ENCODE results near the gene ADAMTSL3.

Gene ADAMTSL3

DNA sequence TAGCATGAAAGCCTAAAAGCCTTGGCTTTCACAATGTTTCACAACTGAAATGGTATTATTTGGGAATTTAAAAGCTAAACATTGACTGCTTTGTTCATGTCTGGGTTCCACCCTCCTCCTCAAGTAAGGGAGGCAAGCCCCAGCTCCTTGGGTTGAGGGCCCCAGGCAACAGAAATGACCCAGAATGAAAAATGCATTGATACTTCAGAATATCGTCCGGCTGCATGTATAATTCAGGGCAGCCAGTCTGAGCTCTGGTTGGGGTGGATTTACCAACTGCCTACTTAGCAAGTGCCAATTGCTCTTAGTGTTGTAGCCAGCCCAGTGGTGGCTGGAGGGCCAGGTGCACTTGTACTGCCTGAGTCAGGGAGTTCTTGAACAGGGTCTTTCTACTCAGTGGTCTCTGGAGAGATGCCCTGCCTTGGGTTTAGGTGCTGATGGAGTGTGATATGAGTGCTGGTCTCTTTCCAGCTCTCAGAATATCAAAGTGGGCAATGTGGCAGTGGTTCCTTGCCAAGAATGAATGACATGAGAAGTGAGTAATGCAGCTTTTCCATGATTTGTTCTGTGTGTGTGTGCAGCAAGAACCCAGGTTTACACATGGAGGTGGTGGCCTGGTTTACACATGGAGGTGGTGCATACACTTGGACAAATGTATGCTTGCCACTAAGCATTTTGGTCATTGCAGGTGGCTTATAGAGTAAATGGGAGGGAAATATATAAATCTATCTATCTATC is 40.9 kb upstream of the ADAMTSL3 start:
- TF ChIP-seq, protein P1, sequence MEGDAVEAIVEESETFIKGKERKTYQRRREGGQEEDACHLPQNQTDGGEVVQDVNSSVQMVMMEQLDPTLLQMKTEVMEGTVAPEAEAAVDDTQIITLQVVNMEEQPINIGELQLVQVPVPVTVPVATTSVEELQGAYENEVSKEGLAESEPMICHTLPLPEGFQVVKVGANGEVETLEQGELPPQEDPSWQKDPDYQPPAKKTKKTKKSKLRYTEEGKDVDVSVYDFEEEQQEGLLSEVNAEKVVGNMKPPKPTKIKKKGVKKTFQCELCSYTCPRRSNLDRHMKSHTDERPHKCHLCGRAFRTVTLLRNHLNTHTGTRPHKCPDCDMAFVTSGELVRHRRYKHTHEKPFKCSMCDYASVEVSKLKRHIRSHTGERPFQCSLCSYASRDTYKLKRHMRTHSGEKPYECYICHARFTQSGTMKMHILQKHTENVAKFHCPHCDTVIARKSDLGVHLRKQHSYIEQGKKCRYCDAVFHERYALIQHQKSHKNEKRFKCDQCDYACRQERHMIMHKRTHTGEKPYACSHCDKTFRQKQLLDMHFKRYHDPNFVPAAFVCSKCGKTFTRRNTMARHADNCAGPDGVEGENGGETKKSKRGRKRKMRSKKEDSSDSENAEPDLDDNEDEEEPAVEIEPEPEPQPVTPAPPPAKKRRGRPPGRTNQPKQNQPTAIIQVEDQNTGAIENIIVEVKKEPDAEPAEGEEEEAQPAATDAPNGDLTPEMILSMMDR (conservative IDR thresholded peaks at IDR 0.05): no peak
- no peak overlapping the region for H3K27ac ChIP-seq

- TF ChIP-seq, protein P1 (conservative IDR thresholded peaks at IDR 0.05): no peak
- H3K27ac ChIP-seq: no peak overlapping the region
Observed at GRCh38 chr15:83613714-83614113, 40.2 kb upstream of the ADAMTSL3 start.

DNA sequence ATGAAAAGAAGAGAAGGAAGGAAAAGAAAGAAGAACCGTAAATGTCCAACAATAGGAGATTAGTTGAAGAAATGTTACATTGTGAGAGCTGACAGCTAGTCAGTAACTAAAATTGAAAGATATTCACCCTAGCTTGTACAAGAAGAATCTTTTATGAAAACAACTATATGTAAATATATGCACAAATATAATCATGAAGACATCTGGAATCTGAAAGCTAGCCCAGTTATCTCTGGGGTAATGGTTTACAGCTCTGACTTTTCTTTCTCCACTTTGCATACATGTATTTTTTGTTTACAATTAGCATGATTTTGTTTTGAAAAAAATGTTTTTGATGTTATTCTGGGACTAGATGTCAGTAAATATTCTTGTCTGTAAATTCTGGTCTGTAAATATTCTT is 37.1 kb upstream of the ADAMTSL3 start:
- H3K27ac ChIP-seq: no peak overlapping the region
- TF ChIP-seq, protein P1 (conservative IDR thresholded peaks at IDR 0.05): no peak

GRCh38 chr15:83626171-83626802 is 27.6 kb upstream of the ADAMTSL3 start:
- TF ChIP-seq, protein P1 (conservative IDR thresholded peaks at IDR 0.05): no peak
- no peak overlapping the region for H3K27ac ChIP-seq

DNA sequence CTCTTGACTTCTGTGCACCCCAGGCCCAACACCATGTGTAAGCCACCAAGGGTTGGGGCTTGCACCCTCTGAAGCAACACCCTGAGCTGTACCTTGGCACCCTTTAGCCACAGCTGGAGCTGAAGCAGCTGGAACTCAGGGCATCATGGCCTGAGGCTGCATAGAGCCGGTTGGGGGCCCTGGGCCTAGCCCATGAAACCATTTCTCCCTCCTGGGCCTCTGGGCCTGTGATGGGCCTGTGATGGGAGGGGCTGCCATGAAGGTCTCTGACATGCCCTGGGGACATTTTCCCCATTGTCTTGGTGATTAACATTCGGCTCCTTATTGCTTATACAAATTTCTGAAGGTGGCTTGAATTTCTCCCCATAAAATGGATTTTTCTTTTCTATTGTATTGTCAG is 22.4 kb upstream of the ADAMTSL3 start:
- TF ChIP-seq, protein P1 (conservative IDR thresholded peaks at IDR 0.05): no peak
- H3K27ac ChIP-seq: no peak overlapping the region

GRCh38 chr15:83643201-83643600 is 10.7 kb upstream of the ADAMTSL3 start:
- TF ChIP-seq, protein P1 (conservative IDR thresholded peaks at IDR 0.05): no peak
- H3K27ac ChIP-seq: no peak overlapping the region

GRCh38 chr15:83644439-83644838 is 9.5 kb upstream of the ADAMTSL3 start:
- H3K27ac ChIP-seq: no peak overlapping the region
- TF ChIP-seq, protein P1 (conservative IDR thresholded peaks at IDR 0.05): no peak
